Upper lobe of right lung (tissue), 1 donor: Measurements from ENCODE around the gene PIF1. TPM values are rescaled to one million over a fixed set of nuclear protein-coding genes. Genes with fewer than 3 reads are reported as not detected.

Source experiments
- ATAC-seq: fragments of 200-7000 bp; cut with Tn5 transposase; one replicate; pipeline ENCODE4 v1.9.1; 2020; ENCODE audit warnings: mild to moderate bottlenecking, moderate library complexity
- DNase-seq: peaks from one replicate; pipeline ENCODE4 v3.0.0-alpha.2; 2020
- H3K27ac ChIP-seq: fragments of 200-600 bp; one replicate; pipeline ENCODE4 v1.8.0; 2022
- H3K27me3 ChIP-seq: fragments of 200-600 bp; one replicate; pipeline ENCODE4 v1.8.0; 2022; ENCODE audit warnings: mild to moderate bottlenecking
- H3K36me3 ChIP-seq: fragments of 200-600 bp; one replicate; pipeline ENCODE4 v1.8.0; 2022
- H3K4me1 ChIP-seq: fragments of 200-600 bp; one replicate; pipeline ENCODE4 v1.8.0; 2022
- H3K4me3 ChIP-seq: fragments of 200-600 bp; one replicate; pipeline ENCODE4 v1.8.0; 2022; ENCODE audit warnings: mild to moderate bottlenecking
- H3K9me3 ChIP-seq: fragments of 200-600 bp; one replicate; pipeline ENCODE4 v1.8.0; 2022
- intact Hi-C: fragments of 100-400 bp; cut with DNase I; formaldehyde crosslinking; loops from one replicate; pipeline ENCODE4 v1.11.0; 2022
- total RNA-seq: library from RNA; stranded (reverse); fragmentation: NEBNext Ultra II Directional; extraction: Animal tissue kit (Norgen Biotek cat#: 25700); gene quantifications from one replicate; pipeline ENCODE4 v1.2.1, GENCODE V29; 2021
- TF ChIP-seq, protein P1 (sequence below): fragments of 200-600 bp; IDR thresholded peaks from one replicate; pipeline ENCODE4 v1.8.0; 2022; ENCODE audit warnings: antibody characterized with exemption
- donor health status: DM: no; HTN: yes; CAD: no; lungs with severe emphysema.

Gene PIF1
- total RNA-seq, 1 donor from 2014 or later: 0.67 TPM

DNA sequence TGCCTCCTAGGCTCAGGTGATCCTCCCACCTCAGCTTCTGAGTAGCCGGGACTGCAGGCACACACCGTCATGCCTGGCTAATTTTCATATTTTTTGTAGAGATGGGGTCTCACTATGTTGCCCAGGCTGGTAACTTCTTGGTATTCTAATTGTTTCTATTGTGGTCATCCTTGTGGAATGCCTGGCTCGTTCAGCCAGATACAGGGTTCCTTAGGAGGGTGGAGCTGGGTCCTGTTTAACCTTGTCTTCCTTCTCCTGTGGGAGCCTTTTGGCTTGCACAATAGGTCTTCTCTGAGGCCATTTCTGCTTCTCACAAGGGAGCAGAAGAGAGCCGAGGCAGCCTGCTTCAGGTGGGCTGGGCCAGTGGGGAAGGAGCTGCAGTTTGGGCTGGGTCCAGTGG lies 32.0 kb upstream of the PIF1 start:
- Histone ChIP-seq H3K27ac (peak overlapping the region; percentile 73), H3K4me3 (no peak overlapping the region), H3K36me3 (peaks cover 68% of the 10 kb centered on the region), H3K4me1 (peaks cover 88% of the 10 kb centered on the region), H3K27me3 (no peaks in the 10 kb centered on the region), H3K9me3 (no peaks in the 10 kb centered on the region)
- ATAC-seq: peak; percentile 30
- TF ChIP-seq, protein P1, sequence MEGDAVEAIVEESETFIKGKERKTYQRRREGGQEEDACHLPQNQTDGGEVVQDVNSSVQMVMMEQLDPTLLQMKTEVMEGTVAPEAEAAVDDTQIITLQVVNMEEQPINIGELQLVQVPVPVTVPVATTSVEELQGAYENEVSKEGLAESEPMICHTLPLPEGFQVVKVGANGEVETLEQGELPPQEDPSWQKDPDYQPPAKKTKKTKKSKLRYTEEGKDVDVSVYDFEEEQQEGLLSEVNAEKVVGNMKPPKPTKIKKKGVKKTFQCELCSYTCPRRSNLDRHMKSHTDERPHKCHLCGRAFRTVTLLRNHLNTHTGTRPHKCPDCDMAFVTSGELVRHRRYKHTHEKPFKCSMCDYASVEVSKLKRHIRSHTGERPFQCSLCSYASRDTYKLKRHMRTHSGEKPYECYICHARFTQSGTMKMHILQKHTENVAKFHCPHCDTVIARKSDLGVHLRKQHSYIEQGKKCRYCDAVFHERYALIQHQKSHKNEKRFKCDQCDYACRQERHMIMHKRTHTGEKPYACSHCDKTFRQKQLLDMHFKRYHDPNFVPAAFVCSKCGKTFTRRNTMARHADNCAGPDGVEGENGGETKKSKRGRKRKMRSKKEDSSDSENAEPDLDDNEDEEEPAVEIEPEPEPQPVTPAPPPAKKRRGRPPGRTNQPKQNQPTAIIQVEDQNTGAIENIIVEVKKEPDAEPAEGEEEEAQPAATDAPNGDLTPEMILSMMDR: no peak
- no peak for DNase-seq
- intact Hi-C loops: loop anchor here (10.0 kb wide), 1 partner anchor 47 kb away; no protein-coding TSS in a partner anchor

DNA sequence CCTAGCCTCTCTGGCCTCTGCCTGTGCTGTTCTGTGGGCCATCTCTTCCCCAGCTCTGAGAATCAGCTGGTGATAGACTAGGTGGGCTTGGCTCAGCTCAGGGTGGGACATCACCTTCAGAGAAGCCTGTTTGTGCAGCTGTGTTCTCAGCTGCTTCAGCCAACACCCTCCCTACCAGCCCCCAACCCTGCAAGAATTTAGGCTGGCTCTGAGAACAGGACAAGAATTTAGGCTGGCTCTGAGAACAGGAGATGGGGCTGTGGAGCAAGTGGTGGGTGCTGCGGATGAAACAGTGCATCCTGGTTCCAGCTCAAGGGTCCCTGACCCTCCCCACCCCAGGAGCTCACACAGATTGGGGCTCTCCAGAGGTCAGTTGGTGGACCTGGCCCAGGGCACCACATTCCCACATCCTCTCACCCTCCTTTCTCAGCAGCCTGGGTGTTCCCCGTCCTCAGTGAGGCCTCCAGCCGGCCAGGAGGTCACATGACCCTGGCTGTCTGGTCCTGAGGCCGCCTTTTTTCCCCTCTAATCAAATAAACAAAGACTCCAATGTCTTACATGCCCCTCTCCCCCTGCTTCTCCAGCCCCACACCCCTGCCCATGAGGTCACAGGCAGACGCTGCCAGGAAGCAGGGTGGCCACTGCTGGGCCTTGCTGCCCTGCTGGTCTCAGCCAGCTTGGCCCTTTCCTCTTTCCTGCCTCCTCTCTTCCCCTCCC lies 31.1 kb upstream of the PIF1 start:
- peaks cover 68% of the 10 kb centered on the region for H3K36me3 ChIP-seq
- H3K4me1 ChIP-seq: peaks cover 96% of the 10 kb centered on the region
- no peaks in the 10 kb centered on the region for H3K27me3 ChIP-seq
- ATAC-seq (peak; percentile 51), DNase-seq (no peak)
- H3K9me3 ChIP-seq: no peaks in the 10 kb centered on the region
- peak overlapping the region; percentile 73 for H3K27ac ChIP-seq
- TF ChIP-seq, protein P1: no peak
- no peak overlapping the region for H3K4me3 ChIP-seq
- intact Hi-C loops: loop anchor here (10.0 kb wide), 1 partner anchor 48 kb away; no protein-coding TSS in a partner anchor

GRCh38 chr15:64855205-64855975 lies 29.9 kb upstream of the PIF1 start:
- intact Hi-C loops: loop anchor here (10.0 kb wide), 1 partner anchor 49 kb away; no protein-coding TSS in a partner anchor
- peaks cover 65% of the 10 kb centered on the region for H3K36me3 ChIP-seq

DNA sequence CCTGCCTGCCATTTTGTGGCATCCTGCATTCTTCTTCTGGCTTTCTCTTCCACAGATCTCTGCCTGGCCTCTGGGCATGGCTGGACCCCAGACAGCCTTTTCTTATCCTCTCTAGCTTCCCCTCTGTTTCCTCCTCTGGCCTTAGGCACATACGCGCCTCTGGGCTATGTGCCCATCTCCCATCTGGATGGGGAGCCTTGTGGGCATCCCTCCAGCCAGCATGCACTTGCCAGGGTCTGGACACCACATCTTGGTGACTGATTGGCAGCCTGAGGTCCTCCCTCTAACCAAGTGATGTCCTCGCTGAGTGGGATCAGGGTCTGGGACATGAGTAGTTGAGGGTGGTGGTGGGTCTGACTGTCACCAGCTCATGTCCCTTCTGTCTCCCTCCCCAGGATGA lies 29.1 kb upstream of the PIF1 start:
- Histone ChIP-seq H3K4me1 (peaks cover 99% of the 10 kb centered on the region), H3K27me3 (no peaks in the 10 kb centered on the region), H3K27ac (peak overlapping the region; percentile 70), H3K4me3 (no peak overlapping the region), H3K9me3 (no peaks in the 10 kb centered on the region), H3K36me3 (peaks cover 65% of the 10 kb centered on the region)
- ATAC-seq (no peak), DNase-seq (no peak)
- TF ChIP-seq, protein P1: no peak
- intact Hi-C loops: loop anchor here (10.0 kb wide), 1 partner anchor 50 kb away; no protein-coding TSS in a partner anchor

More at GRCh38 chr15:64855205-64855975, 29.9 kb upstream of the PIF1 start:
- Histone ChIP-seq H3K4me3 (no peak overlapping the region), H3K27me3 (no peaks in the 10 kb centered on the region), H3K27ac (peak overlapping the region; percentile 73), H3K4me1 (peaks cover 100% of the 10 kb centered on the region), H3K9me3 (no peaks in the 10 kb centered on the region)
- no peak for DNase-seq
- peak; percentile 11 for ATAC-seq
- TF ChIP-seq, protein P1: no peak

GRCh38 chr15:64854041-64854440 lies 28.6 kb upstream of the PIF1 start:
- H3K4me1 ChIP-seq: peaks cover 94% of the 10 kb centered on the region

More at GRCh38 chr15:64854041-64854440, 28.6 kb upstream of the PIF1 start:
- intact Hi-C loops: loop anchor here (10.0 kb wide), 1 partner anchor 51 kb away; no protein-coding TSS in a partner anchor
- Histone ChIP-seq H3K36me3 (peaks cover 65% of the 10 kb centered on the region), H3K27ac (peak overlapping the region; percentile 70), H3K27me3 (no peaks in the 10 kb centered on the region), H3K9me3 (no peaks in the 10 kb centered on the region), H3K4me3 (no peak overlapping the region)
- no peak for DNase-seq
- no peak for ATAC-seq
- TF ChIP-seq, protein P1: no peak
